T-helper 1 cell treated with Interleukin-12 subunit alpha and Interleukin-12 subunit beta and Interleukin-4 antibody, amounts not matched to agents 30 μg/mL and 1 μg/mL, for 36 hours (primary cell): ENCODE measurements around the gene MKRN2.

Source experiments
- H3K27ac Mint-ChIP-seq: one replicate; pipeline ENCODE4 v1.8.0; 2021; ENCODE audit warnings: mild to moderate bottlenecking, mixed read lengths
- H3K27me3 Mint-ChIP-seq: one replicate; pipeline ENCODE4 v1.8.0; 2021; ENCODE audit warnings: low read depth, mixed read lengths
- H3K36me3 Mint-ChIP-seq: one replicate; pipeline ENCODE4 v1.8.0; 2021; ENCODE audit warnings: low read depth, mixed read lengths
- H3K4me1 Mint-ChIP-seq: one replicate; pipeline ENCODE4 v1.8.0; 2021; ENCODE audit warnings: low read depth, mixed read lengths
- H3K4me3 Mint-ChIP-seq: one replicate; pipeline ENCODE4 v1.8.0; 2021; ENCODE audit warnings: mild to moderate bottlenecking, moderate library complexity, mixed read lengths
- H3K9me3 Mint-ChIP-seq: one replicate; pipeline ENCODE4 v1.8.0; 2021; ENCODE audit warnings: mixed read lengths

The MKRN2 gene

GRCh38 chr3:12568747-12569146 lies 11.9 kb downstream of the MKRN2 start:
- Mint-ChIP-seq H3K4me3 (no peak overlapping the region), H3K36me3 (peaks cover 53% of the 10 kb centered on the region), H3K27ac (no peak overlapping the region), H3K4me1 (peaks cover 5% of the 10 kb centered on the region), H3K27me3 (no peaks in the 10 kb centered on the region), H3K9me3 (peaks cover 19% of the 10 kb centered on the region)

DNA sequence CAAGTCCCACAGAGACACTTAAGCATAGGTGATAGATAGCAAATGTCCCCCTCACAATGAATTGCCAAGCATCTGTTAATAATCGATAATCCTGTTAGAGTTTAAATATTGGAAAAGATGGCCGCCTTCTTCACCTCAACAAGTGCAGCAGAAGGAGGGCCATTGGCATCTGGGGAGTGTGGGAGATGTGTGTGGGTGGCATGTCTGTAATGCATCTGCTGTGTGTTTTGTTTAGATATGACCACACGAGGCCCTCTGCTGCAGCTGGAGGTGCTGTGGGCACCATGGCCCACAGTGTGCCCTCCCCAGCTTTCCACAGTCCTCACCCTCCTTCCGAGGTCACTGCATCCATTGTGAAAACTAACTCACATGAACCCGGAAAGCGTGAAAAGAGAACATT lies 12.9 kb downstream of the MKRN2 start:
- H3K27me3 Mint-ChIP-seq: no peaks in the 10 kb centered on the region
- peaks cover 15% of the 10 kb centered on the region for H3K9me3 Mint-ChIP-seq
- no peak overlapping the region for H3K4me3 Mint-ChIP-seq
- peaks cover 5% of the 10 kb centered on the region for H3K4me1 Mint-ChIP-seq
- H3K27ac Mint-ChIP-seq: no peak overlapping the region
- peaks cover 49% of the 10 kb centered on the region for H3K36me3 Mint-ChIP-seq

- H3K4me3 Mint-ChIP-seq: no peak overlapping the region
- no peaks in the 10 kb centered on the region for H3K4me1 Mint-ChIP-seq
- H3K9me3 Mint-ChIP-seq: peaks cover under 1% of the 10 kb centered on the region
- H3K36me3 Mint-ChIP-seq: peaks cover 52% of the 10 kb centered on the region
- H3K27me3 Mint-ChIP-seq: no peaks in the 10 kb centered on the region
- no peak overlapping the region for H3K27ac Mint-ChIP-seq
Observed at GRCh38 chr3:12571986-12572385, 15.1 kb downstream of the MKRN2 start.

GRCh38 chr3:12574131-12574530 lies 17.2 kb downstream of the MKRN2 start:
- peaks cover 55% of the 10 kb centered on the region for H3K36me3 Mint-ChIP-seq
- no peak overlapping the region for H3K27ac Mint-ChIP-seq
- no peaks in the 10 kb centered on the region for H3K27me3 Mint-ChIP-seq
- no peak overlapping the region for H3K4me3 Mint-ChIP-seq
- no peaks in the 10 kb centered on the region for H3K9me3 Mint-ChIP-seq
- H3K4me1 Mint-ChIP-seq: peaks cover 2% of the 10 kb centered on the region

DNA sequence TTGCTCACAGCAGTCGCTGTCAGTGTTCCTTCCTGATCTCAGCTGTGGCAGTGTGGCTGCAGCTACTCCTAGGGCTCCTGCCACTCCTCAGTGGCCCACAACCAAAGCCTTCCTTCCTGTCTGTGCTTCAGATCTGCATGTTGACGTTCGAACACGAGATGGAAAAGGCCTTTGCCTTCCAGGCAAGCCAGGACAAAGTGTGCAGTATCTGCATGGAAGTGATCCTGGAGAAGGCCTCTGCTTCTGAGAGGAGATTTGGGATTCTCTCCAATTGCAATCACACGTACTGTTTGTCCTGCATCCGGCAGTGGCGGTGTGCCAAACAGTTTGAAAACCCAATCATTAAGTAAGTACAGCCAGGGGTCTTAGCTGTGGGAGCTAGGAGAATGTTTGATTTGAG lies 17.8 kb downstream of the MKRN2 start:
- Mint-ChIP-seq H3K27me3 (no peaks in the 10 kb centered on the region), H3K9me3 (no peaks in the 10 kb centered on the region), H3K4me3 (no peak overlapping the region), H3K27ac (no peak overlapping the region), H3K4me1 (peaks cover 2% of the 10 kb centered on the region), H3K36me3 (peaks cover 55% of the 10 kb centered on the region)

DNA sequence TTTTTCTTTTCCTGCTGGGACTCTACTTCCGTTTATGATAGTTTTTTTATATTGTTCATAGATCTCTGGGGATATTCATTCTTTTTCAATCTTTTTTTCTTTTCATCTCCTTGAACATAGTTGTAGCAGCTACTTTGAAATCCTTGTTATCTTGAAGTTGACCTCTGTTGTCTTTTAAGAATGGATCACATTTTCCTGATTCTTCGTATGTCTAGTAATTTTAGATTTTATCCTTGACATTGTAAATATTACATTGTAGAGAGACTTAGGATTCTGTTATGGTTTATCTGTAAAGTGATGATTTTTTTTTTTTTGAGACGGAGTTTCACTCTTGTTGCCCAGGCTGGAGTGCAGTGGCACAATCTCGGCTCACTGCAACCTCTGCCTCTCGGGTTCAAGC lies 20.5 kb downstream of the MKRN2 start:
- Mint-ChIP-seq H3K27me3 (no peaks in the 10 kb centered on the region), H3K4me3 (no peak overlapping the region), H3K4me1 (peaks cover 2% of the 10 kb centered on the region), H3K27ac (no peak overlapping the region), H3K9me3 (no peaks in the 10 kb centered on the region), H3K36me3 (peaks cover 44% of the 10 kb centered on the region)

GRCh38 chr3:12578742-12579141 lies 21.9 kb downstream of the MKRN2 start:
- peaks cover 2% of the 10 kb centered on the region for H3K4me1 Mint-ChIP-seq
- peaks cover 46% of the 10 kb centered on the region for H3K36me3 Mint-ChIP-seq
- H3K9me3 Mint-ChIP-seq: no peaks in the 10 kb centered on the region
- no peak overlapping the region for H3K4me3 Mint-ChIP-seq
- H3K27ac Mint-ChIP-seq: no peak overlapping the region
- H3K27me3 Mint-ChIP-seq: no peaks in the 10 kb centered on the region

- H3K27ac Mint-ChIP-seq: no peak overlapping the region
- H3K36me3 Mint-ChIP-seq: peaks cover 51% of the 10 kb centered on the region
- H3K27me3 Mint-ChIP-seq: no peaks in the 10 kb centered on the region
- peaks cover 2% of the 10 kb centered on the region for H3K4me1 Mint-ChIP-seq
- no peaks in the 10 kb centered on the region for H3K9me3 Mint-ChIP-seq
- H3K4me3 Mint-ChIP-seq: no peak overlapping the region
Observed at GRCh38 chr3:12579456-12579855, 22.6 kb downstream of the MKRN2 start.

GRCh38 chr3:12579905-12580304 lies 23.0 kb downstream of the MKRN2 start:
- peaks cover 56% of the 10 kb centered on the region for H3K36me3 Mint-ChIP-seq
- no peaks in the 10 kb centered on the region for H3K9me3 Mint-ChIP-seq
- peaks cover 2% of the 10 kb centered on the region for H3K4me1 Mint-ChIP-seq
- H3K4me3 Mint-ChIP-seq: no peak overlapping the region
- no peak overlapping the region for H3K27ac Mint-ChIP-seq
- no peaks in the 10 kb centered on the region for H3K27me3 Mint-ChIP-seq

GRCh38 chr3:12582730-12583129 lies 25.8 kb downstream of the MKRN2 start:
- Mint-ChIP-seq H3K9me3 (no peaks in the 10 kb centered on the region), H3K27ac (no peak overlapping the region), H3K36me3 (peaks cover 47% of the 10 kb centered on the region), H3K4me1 (peaks cover 2% of the 10 kb centered on the region), H3K27me3 (no peaks in the 10 kb centered on the region), H3K4me3 (no peak overlapping the region)

DNA sequence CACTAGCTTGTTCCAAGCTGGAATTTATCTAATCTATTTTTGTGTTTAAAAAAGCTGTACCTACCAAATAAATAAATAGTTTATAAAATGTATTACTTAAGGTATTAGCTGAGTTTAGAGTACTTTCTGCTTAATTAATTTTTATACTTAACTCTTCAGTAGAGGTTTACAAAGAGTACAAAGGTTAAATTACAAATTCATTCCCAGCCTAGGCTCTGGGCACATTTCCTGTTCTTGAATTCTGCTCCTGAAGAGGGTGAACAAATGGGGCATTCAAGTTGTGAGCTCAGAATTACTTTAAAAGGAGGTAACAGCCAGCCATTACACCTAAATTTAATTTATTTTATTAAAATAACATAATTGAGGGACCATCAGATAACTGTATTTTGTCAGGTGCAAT lies 26.4 kb downstream of the MKRN2 start:
- peaks cover 44% of the 10 kb centered on the region for H3K36me3 Mint-ChIP-seq
- H3K4me1 Mint-ChIP-seq: peaks cover 2% of the 10 kb centered on the region
- H3K27me3 Mint-ChIP-seq: no peaks in the 10 kb centered on the region
- H3K27ac Mint-ChIP-seq: no peak overlapping the region
- no peak overlapping the region for H3K4me3 Mint-ChIP-seq
- no peaks in the 10 kb centered on the region for H3K9me3 Mint-ChIP-seq

GRCh38 chr3:12584083-12584482 lies 27.2 kb downstream of the MKRN2 start:
- Mint-ChIP-seq H3K27ac (no peak overlapping the region), H3K27me3 (no peaks in the 10 kb centered on the region), H3K36me3 (peaks cover 42% of the 10 kb centered on the region), H3K4me1 (no peaks in the 10 kb centered on the region), H3K4me3 (no peak overlapping the region), H3K9me3 (no peaks in the 10 kb centered on the region)

GRCh38 chr3:12585181-12585580 lies 28.3 kb downstream of the MKRN2 start:
- Mint-ChIP-seq H3K27ac (no peak overlapping the region), H3K4me3 (no peak overlapping the region), H3K27me3 (no peaks in the 10 kb centered on the region), H3K4me1 (no peaks in the 10 kb centered on the region), H3K9me3 (no peaks in the 10 kb centered on the region), H3K36me3 (peaks cover 38% of the 10 kb centered on the region)

- peaks cover 38% of the 10 kb centered on the region for H3K36me3 Mint-ChIP-seq
- H3K27me3 Mint-ChIP-seq: no peaks in the 10 kb centered on the region
- no peaks in the 10 kb centered on the region for H3K4me1 Mint-ChIP-seq
- no peaks in the 10 kb centered on the region for H3K9me3 Mint-ChIP-seq
- no peak overlapping the region for H3K27ac Mint-ChIP-seq
- no peak overlapping the region for H3K4me3 Mint-ChIP-seq
Observed at GRCh38 chr3:12585970-12586369, 29.1 kb downstream of the MKRN2 start.

DNA sequence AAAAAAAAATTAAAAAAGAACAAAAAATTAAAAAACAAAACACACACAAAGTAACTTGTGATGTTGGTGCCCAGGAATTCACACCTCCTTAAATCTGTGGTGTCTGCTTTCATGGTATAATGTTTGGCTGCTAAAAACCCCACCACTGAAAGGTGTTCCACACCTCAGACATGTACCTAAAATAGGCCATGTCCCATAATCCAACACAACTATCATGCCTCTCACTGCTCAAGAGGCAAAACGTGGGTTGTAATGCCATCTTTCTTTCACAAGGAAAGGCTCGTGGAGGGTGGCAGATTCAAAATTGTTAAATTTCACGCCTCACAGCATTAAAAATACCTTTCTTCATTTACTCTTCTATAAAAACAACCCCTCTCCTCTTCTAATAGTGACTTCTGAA lies 29.5 kb downstream of the MKRN2 start:
- Mint-ChIP-seq H3K27ac (no peak overlapping the region), H3K9me3 (no peaks in the 10 kb centered on the region), H3K4me1 (no peaks in the 10 kb centered on the region), H3K36me3 (peaks cover 39% of the 10 kb centered on the region), H3K4me3 (no peak overlapping the region), H3K27me3 (no peaks in the 10 kb centered on the region)
